Smooth muscle cell of the brain vasculature (primary cell): ENCODE results near the gene PPP1CA.

Source experiments
- DNase-seq: peaks from one replicate; pipeline ENCODE4 v3.0.0-alpha.2; 2012; ENCODE audit warnings: low read depth, low spot score

Gene PPP1CA

GRCh38 chr11:67353317-67354074, 48.2 kb downstream of the PPP1CA start, which contains the start of gene POLD4:
Gene POLD4, minus strand, starts transcription at chr11:67353546. Its CDS starts 147 bp downstream, at chr11:67353399.
- peak; percentile 84 for DNase-seq

GRCh38 chr11:67352546-67353316, 48.9 kb downstream of the PPP1CA start:
- DNase-seq = no peak

- no peak for DNase-seq
These were observed 50.2 kb downstream of the PPP1CA start for GRCh38 chr11:67351275-67352005.

- no peak for DNase-seq
These were observed 51.7 kb downstream of the PPP1CA start for GRCh38 chr11:67349928-67350465.

- no peak for DNase-seq
These were observed 52.2 kb downstream of the PPP1CA start for GRCh38 chr11:67349457-67349856.

- no peak for DNase-seq
These were observed 52.6 kb downstream of the PPP1CA start for GRCh38 chr11:67349036-67349435.
